Stimulated activated CD8-positive, alpha-beta memory T cell treated with anti-CD3 and anti-CD28 coated beads, Interleukin-7, amount 100 ng/mL, for 24 hours (primary cell): Measurements from ENCODE around the gene PTGES3L.
"Not testable (repeated sequence)": the region's sequence is repeated elsewhere in the genome, so short reads cannot be mapped to it uniquely, and the experiment has no call there.

Experiments used
- DNase-seq: peaks from one replicate; pipeline ENCODE4 v3.0.0-alpha.2; 2020; ENCODE audit warnings: low read depth

PTGES3L gene

DNA sequence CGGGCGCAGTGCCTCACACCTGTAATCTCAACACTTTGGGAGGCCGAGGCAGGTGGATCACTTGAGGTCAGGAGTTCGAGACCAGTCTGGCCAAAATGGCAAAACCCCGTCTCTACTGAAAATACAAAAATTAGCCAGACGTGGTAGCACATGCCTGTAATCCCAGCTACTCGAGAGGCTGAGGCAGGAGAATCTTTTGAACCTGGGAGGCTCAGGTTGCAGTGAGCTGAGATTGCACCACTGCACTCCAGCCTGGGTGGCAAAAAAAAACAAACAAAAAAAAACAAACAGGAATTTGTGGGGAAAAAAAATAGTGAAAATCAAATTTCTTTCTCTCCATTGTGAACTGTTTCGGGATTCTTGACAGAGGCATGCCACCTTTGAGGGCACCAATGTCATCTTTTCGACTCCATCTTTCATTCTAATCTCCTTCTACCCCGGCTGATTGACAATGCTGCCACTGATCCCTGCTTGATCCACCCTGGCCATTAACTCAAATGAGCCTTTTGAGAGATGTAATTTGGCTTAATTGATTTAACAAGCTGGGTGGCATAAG is 60.3 kb downstream of the PTGES3L start:
- not testable (repeated sequence) for DNase-seq

DNA sequence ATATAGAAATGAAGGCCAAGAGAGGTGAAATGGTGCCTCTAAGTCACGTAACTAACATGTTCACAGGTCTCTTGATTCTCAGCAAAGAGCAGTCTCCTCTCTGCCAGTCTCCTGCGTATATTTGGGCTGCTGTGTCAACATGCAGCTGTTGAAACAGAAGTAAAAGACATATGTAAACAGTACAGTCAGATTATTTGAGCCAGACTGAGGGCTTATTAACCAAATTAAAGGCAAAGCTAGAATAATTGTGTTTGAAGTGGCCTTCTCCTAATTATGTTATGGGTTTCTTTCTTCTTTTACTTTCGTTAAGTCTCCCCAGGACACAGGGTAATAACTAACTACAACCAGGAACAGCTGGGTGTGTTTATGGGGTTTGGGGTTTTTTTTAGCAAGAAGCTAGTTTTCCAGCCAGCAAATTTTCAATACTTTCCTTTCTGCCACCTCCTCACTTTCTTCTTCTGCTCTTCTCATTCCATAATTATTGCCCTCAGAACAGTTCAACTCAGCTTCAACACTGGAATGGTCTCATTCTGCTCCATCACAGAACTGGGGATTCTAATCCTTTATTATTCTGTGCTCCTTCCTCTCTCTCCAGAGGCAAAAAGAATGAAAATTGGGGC is 60.9 kb downstream of the PTGES3L start:
- no peak for DNase-seq
